Epithelial cell of umbilical artery (primary cell): Measurements from ENCODE around the gene PNPLA3. TPM values are rescaled to one million over a fixed set of nuclear protein-coding genes. Genes with fewer than 3 reads are reported as not detected.

Experiments used
- total RNA-seq: library from RNA; depleted of rRNA; stranded (reverse); fragments of >200 nt; gene quantifications from 2 replicates; pipeline ENCODE4 v1.2.3, GENCODE V29; 2014

PNPLA3 gene
- 3.9 and 4.4 TPM in 2 replicates for total RNA-seq

GRCh38 chr22:43923631-43924464 lies at the start of gene PNPLA3:
Gene PNPLA3, plus strand, starts transcription at chr22:43923805. Its CDS starts 107 bp downstream, at chr22:43923912.

DNA sequence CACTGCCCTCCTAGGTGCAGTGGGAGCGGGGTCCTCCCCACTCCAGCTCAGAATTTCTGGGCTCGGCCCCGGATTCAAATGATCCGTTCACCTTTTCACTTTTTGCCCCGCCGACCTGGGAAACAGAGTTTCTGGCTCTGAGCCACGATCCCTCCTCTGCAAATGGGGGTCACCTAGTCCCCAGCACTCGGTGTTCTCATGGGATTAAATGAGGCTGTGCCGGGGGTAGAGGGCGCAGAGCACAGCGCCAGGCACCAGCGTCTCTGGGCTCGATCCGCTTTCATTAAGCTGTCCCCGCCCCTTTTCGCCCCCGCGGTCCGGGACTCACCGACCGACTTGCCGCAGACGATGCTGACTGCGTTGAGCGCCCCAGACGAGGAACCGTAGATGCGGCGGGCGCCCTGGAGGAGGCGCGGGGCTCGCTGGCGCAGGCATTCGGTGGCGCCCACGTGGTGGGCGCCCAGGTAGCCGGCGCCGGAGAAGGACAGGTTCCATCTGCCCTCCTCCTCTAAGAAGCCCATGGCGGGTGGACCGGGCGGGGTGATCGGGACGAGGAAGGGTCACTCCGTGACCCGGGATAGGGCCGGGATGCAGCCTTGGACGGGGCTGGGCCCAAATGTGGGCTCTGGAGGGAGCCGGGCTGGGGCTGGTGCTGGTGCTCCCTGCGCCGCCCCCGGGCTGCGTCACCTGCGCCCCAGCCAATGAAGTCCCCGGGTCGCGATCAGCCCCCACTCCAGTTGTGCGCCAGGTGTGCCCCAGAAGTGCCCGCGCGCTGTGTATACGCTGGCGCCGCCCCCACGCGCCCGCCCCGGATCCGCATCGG lies 32.0 kb upstream of the PNPLA3 start, which contains the start of gene PNPLA5:
Gene PNPLA5, minus strand, starts transcription at position 654 of the 823 bp plus-strand sequence. Its CDS starts 133 bp downstream, at position 521.

GRCh38 chr22:43955040-43955882 lies 31.7 kb downstream of the PNPLA3 start, which contains the start of gene SAMM50:
Gene SAMM50, plus strand, starts transcription at chr22:43955442. Its CDS starts 136 bp downstream, at chr22:43955578.

Other genes starting within 250 kb of the PNPLA3 start
- 0.30 and 0.65 TPM in 2 replicates for gene EFCAB6, start 111.5 kb upstream of the PNPLA3 start, total RNA-seq
- 0.32 TPM in 1 of 2 replicates, not detected in the other for gene SULT4A1, start 61.3 kb upstream of the PNPLA3 start, total RNA-seq
- gene PNPLA5, start 31.8 kb upstream of the PNPLA3 start, total RNA-seq: not detected in 2 replicates
- 52.3 and 61.2 TPM in 2 replicates for gene SAMM50, start 31.6 kb downstream of the PNPLA3 start, total RNA-seq
- 61.9 and 89.6 TPM in 2 replicates for gene PARVB, start 100.5 kb downstream of the PNPLA3 start, total RNA-seq